Effector CD4-positive, alpha-beta T cell (primary cell): ENCODE measurements around the gene KIF26B.
"Not testable (repeated sequence)": the region's sequence is repeated elsewhere in the genome, so short reads cannot be mapped to it uniquely, and the experiment has no call there.

Experiments
- DNase-seq: peaks from one replicate; pipeline ENCODE4 v3.0.0-alpha.2; 2020

KIF26B gene

GRCh38 chr1:245397771-245398170 lies 243.0 kb downstream of the KIF26B start:
- no peak for DNase-seq

GRCh38 chr1:245398180-245398579 lies 243.4 kb downstream of the KIF26B start:
- DNase-seq = no peak

DNA sequence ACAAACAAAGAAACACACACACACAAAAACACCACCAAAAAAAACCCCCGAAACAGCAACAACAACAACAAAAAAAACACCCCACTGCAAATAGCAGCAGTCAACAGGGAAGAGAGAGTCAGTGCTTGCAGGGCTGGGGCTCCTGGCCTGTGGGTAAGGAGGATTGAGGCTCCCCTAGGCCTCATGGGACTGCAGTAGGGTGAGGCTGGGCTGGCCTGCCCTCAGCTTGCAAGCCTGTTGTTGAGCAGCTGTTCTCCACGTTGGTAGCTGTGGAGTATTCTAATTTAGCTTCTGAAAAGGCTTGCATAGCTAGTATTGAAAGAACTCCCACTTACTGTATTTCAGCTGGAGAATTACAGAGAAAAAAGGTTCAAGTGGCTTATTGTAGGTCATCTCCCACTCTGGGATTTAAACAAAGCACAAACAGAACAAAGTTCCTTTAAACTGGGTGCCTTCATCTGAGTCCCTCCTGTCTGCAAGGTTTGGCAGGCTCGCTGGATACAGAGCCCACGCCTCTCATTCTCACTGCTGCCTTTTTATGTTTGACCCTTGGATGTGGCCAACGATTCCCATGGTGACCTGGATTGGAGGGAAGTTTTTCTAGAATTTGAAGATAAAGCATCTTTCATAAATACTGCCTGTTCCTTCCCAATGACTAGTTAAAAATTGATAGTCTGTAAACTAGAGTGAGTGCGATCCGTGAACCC lies 247.2 kb downstream of the KIF26B start:
- DNase-seq = no peak

DNA sequence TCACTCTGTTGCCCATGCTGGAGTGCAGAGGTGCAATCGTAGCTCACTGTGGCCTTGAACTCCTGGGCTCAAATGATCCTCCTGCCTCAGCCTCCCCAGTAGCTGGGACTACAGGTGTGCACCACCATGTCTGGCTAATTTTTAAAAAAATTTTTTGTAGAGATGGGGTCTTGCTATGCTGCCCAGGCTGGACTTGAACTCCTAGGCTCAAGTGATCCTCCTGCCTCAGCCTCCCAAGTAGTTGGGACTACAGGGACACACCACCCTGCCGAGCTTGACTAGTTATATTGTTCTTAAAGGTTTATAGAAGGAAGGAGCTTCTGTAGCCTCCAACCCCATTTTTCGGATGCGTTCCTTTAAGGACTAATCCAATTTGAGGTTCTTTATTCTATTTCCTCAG lies 248.2 kb downstream of the KIF26B start:
- not testable (repeated sequence) for DNase-seq

GRCh38 chr1:245404527-245404926 lies 249.7 kb downstream of the KIF26B start:
- no peak for DNase-seq

- DNase-seq = no peak
Measured at GRCh38 chr1:245404952-245405351, 250.2 kb downstream of the KIF26B start.

DNA sequence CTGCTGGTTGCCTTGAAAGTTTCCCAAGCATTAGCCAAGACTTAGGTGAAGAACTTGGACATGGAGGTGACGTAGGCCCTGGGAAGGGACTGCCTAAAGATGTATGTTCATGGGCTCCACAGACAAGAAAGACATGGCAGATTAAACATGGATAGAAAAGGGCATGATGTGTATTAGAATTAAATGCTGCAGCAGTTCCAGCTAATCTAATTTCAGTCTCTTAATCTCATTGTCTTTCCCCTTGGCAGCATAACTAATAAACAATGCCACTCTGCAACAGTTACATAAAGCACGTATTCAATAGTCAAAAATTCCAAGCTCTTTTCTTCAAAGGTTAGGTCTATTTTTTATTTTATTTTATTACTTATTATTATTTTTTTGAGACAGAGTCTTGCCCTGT lies 251.6 kb downstream of the KIF26B start:
- DNase-seq = no peak

DNA sequence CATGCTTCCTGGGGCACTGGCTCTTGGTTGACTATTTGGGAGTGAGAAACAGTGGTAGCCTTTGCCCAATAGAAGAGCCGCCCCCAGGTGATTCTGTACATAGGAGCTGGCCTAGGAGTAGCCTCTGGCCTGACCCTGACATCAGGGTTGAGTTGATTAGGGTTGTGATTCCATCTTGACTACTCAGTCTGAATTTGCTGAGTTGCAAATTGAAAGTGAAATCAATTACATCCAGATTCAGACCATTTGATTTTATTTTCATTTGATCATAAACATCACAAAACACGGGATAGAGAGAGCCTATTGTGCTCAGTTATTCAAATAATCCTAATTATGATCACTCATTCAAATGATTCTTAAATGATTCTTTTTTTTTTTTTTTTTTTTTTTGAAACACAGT lies 253.2 kb downstream of the KIF26B start:
- no peak for DNase-seq

GRCh38 chr1:245409341-245410195 lies 254.8 kb downstream of the KIF26B start:
- DNase-seq = no peak

GRCh38 chr1:245411245-245412036 lies 256.7 kb downstream of the KIF26B start:
- no peak for DNase-seq

GRCh38 chr1:245412306-245412705 lies 257.5 kb downstream of the KIF26B start:
- DNase-seq = no peak

DNA sequence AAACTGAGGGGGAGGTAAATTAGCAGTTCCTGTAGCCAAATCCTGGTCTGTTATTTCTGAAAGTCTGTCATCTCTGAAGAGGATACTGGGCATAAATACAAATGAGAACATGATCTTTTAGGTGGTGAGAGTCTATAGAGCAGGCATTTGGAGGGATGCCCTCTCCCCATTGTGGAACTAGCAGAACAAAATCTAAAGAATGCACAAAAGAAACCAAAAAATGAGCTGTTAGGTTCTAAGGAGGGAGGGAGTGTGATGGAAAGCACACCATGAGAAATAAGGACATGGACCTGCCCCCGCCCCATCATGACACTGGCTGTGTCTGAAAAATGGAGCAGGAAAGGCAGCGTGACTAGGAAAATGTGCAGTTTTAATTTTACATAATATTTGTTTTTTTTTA lies 262.0 kb downstream of the KIF26B start:
- no peak for DNase-seq

DNA sequence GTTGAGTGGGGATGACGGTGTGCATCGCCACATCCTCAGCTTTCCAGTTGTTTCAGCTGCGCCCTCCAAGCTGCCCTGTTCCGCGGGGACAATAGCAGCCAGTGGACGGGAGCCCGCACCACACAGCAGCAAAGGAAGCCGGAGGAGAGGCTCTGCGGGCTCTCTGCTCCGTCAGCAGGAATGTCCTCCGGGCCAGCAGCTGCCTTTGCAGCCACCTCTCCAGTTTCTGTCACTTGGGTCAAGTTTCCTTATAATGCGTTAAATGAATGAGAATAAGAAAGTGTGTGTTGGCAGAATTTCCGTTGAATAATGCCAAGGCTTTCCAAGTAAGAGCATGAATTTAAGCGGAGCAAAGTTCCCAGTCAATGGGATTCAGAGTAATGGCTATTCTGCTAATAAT lies 263.3 kb downstream of the KIF26B start:
- no peak for DNase-seq

- DNase-seq = no peak
Measured at GRCh38 chr1:245419461-245419978, 264.7 kb downstream of the KIF26B start.

DNA sequence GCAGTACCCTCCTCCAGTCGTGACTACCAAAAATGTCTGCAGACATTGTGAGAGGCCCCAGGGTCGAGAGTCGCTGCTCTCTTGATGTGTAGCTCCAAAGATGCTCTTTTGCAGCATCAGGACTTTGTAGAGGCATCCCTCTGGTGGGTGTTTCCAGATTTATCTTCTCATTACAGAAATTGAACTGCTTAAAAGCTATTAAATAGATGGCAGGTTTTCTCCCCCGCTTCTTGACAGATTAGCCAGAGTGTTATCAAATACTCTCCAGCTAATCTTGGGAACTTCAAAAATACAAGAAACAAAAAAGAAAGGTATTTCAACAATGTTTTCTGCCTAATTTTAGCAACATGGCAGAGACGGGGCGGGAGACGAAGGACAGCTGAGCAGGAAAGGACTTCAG lies 265.2 kb downstream of the KIF26B start:
- DNase-seq = no peak

GRCh38 chr1:245420926-245421325 lies 266.1 kb downstream of the KIF26B start:
- no peak for DNase-seq

- no peak for DNase-seq
Measured at GRCh38 chr1:245428681-245429080, 273.9 kb downstream of the KIF26B start.

GRCh38 chr1:245431706-245432105 lies 276.9 kb downstream of the KIF26B start:
- DNase-seq = no peak

DNA sequence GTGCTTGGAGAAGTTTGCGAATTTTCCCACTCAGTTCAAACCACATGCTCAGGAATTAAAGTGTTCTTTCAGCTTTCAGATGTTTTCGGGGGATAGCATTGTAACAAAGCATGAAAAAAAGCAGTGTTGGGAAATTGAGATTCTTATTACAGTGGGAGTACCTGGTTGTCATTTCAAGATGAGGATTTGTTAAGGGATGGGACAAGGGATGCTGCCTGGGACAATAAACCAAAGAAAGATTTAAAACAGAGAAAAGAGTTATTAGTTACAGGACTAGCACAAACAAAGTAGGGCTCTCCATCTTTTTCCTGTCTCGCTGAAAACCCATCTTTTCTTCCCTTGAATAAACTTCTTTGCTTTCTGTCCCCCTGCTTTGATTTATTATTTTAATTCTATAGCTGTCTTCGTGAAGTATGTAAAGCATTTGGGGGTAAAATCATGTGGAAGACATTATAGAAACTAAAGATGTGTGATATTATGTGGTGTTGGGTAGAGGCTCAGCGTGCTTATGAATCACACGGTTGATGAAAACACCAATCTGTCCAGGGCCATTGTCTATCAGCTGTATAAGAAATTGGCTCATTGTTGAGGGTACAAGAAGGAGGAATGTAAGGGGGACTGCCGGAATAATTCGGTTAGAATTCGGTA lies 277.6 kb downstream of the KIF26B start:
- no peak for DNase-seq

DNA sequence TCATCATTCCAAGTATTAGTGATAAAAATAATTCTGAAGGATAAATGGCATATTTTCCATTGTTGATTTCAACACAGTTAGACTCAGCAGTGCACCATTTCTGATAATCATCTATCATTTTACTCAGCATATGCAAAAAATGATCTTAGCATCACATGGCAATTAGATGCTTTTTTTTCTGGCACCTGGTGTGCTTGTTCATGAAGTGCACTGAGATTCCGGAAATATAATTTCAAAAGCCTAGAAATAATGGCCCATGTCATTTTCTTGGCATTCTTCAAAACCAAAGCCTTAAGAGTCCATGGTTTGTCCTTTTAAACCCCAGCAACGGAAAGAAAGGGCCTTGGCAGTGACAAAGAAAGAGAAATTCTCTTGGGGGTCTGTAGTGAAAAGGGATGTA lies 278.8 kb downstream of the KIF26B start:
- no peak for DNase-seq

GRCh38 chr1:245434280-245434679 lies 279.5 kb downstream of the KIF26B start:
- no peak for DNase-seq

- no peak for DNase-seq
Measured at GRCh38 chr1:245436407-245436806, 281.6 kb downstream of the KIF26B start.
